Neutrophil (primary cell): Measurements from ENCODE around the gene PPP1R3E.
A peak's percentile ranks its signal among the peaks of the same experiment; 100 is the strongest.

ENCODE experiments used
- H3K27ac ChIP-seq: fragments of 200-600 bp; sonication (generic); 2 replicates; pipeline ENCODE4 v1.5.1; 2016; ENCODE audit warnings: mild to moderate bottlenecking, moderate library complexity
- H3K27me3 ChIP-seq: fragments of 200-600 bp; sonication (generic); 2 replicates; pipeline ENCODE4 v1.6.0; 2016; ENCODE audit warnings: mild to moderate bottlenecking
- H3K36me3 ChIP-seq: fragments of 200-600 bp; sonication (generic); 2 replicates; pipeline ENCODE4 v1.5.1; 2017
- H3K4me1 ChIP-seq, 2 experiments: fragments of 200-600 bp in 1 of 2; sonication (generic) in 1 of 2; 1 replicate in 1 of 2; 2 replicates in 1 of 2; pipeline versions ENCODE4 v1.5.1 to v1.6.1; 2013 to 2016; ENCODE audit warnings: low read depth in 1 of 2, low read length in 1 of 2, mild to moderate bottlenecking in 1 of 2, moderate library complexity in 1 of 2; ENCODE audit not compliant: control insufficient read depth in 1 of 2, insufficient read depth in 1 of 2
- H3K4me3 ChIP-seq, 2 experiments: fragments of 200-600 bp in 1 of 2; sonication (generic) in 1 of 2; 1 replicate in 1 of 2; 2 replicates in 1 of 2; pipeline ENCODE4 v1.5.1; 2013 to 2016; ENCODE audit warnings: low read depth in 1 of 2, low read length in 1 of 2, mild to moderate bottlenecking in 1 of 2, moderate library complexity in 1 of 2
- H3K9me3 ChIP-seq: fragments of 200-600 bp; sonication (generic); 2 replicates; pipeline ENCODE4 v1.5.1; 2016
- TF ChIP-seq, protein P1 (sequence below): fragments of 200-600 bp; sonication (generic); IDR thresholded peaks from 2 replicates; pipeline ENCODE4 v1.5.1; 2016; ENCODE audit warnings: antibody characterized with exemption

The PPP1R3E gene

DNA sequence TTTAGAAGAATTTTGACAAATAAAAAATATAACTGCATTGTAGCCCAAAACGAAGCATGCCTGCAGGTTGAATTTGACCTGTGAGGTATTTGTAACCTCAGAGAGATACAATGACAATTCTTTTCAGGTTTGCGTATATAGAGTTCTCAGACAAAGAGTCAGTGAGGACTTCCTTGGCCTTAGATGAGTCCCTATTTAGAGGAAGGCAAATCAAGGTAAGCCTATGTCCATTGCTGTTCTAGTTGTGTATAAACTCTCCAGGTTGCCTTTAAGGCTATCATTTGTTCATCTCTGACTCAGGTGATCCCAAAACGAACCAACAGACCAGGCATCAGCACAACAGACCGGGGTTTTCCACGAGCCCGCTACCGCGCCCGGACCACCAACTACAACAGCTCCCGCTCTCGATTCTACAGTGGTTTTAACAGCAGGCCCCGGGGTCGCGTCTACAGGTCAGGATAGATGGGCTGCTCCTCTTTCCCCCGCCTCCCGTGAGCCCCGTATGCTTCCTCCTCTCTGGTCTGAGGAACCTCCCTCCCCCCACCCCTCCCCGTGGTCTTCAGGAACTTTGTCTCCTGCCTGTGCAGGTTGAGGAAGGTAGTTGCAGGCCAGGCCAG, 21.3 kb upstream of the PPP1R3E start:
- H3K4me3 ChIP-seq, result no peak overlapping the region
- H3K27me3 ChIP-seq, result no peaks in the 10 kb centered on the region
- peaks cover 24 to 25% of the 10 kb centered on the region in 2 experiments for H3K4me1 ChIP-seq
- no peak overlapping the region for H3K27ac ChIP-seq
- H3K36me3 ChIP-seq, result peaks cover 38% of the 10 kb centered on the region
- H3K9me3 ChIP-seq, result no peaks in the 10 kb centered on the region
- TF ChIP-seq, protein P1, sequence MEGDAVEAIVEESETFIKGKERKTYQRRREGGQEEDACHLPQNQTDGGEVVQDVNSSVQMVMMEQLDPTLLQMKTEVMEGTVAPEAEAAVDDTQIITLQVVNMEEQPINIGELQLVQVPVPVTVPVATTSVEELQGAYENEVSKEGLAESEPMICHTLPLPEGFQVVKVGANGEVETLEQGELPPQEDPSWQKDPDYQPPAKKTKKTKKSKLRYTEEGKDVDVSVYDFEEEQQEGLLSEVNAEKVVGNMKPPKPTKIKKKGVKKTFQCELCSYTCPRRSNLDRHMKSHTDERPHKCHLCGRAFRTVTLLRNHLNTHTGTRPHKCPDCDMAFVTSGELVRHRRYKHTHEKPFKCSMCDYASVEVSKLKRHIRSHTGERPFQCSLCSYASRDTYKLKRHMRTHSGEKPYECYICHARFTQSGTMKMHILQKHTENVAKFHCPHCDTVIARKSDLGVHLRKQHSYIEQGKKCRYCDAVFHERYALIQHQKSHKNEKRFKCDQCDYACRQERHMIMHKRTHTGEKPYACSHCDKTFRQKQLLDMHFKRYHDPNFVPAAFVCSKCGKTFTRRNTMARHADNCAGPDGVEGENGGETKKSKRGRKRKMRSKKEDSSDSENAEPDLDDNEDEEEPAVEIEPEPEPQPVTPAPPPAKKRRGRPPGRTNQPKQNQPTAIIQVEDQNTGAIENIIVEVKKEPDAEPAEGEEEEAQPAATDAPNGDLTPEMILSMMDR, result no peak

DNA sequence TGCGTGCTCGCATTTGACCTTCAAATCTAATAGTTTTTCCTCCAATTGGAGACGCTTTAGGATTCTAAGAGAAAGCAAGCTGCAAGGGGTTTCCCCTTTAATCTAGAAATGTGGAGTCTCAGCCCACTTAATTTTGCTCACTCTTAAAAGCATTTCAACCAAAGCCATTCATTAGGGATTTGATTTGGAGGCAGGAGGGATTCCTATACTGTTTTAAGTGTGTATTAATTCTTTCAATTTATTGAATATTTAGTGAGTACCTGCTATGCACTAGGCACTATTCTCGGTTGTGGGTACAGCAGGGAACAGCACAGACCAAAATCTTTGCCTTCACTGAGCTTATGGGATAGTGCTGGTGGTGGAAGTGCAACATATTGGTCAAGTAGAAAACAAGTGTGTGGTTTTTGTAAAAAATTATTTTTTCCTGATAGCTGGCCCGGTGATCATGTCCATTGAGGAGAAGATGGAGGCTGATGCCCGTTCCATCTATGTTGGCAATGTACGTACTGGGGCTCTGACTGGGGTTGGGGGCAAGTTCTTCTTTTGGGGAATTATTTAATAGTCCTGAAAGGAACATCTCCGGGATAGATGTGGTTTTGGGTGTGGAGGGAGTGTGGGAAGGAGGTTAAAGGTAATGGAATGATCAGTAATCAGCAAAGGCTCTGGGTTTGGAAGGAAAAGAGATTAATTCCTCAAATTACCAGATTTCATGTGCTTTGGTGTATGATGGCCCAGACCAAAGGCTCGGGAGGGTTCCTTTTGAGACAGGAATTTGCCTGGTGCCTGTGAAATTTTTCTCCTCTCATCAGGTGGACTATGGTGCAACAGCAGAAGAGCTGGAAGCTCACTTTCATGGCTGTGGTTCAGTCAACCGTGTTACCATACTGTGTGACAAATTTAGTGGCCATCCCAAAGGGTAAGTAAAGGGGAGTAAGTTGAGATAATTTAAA, 20.2 kb upstream of the PPP1R3E start:
- H3K27me3 ChIP-seq, result no peaks in the 10 kb centered on the region
- TF ChIP-seq, protein P1, result no peak
- no peaks in the 10 kb centered on the region for H3K9me3 ChIP-seq
- H3K27ac ChIP-seq, result peak overlapping the region; percentile 94
- peak overlapping the region; percentile 74 to 97 for H3K4me3 ChIP-seq
- H3K36me3 ChIP-seq, result peaks cover 38% of the 10 kb centered on the region
- H3K4me1 ChIP-seq, result peaks cover 24 to 25% of the 10 kb centered on the region in 2 experiments

DNA sequence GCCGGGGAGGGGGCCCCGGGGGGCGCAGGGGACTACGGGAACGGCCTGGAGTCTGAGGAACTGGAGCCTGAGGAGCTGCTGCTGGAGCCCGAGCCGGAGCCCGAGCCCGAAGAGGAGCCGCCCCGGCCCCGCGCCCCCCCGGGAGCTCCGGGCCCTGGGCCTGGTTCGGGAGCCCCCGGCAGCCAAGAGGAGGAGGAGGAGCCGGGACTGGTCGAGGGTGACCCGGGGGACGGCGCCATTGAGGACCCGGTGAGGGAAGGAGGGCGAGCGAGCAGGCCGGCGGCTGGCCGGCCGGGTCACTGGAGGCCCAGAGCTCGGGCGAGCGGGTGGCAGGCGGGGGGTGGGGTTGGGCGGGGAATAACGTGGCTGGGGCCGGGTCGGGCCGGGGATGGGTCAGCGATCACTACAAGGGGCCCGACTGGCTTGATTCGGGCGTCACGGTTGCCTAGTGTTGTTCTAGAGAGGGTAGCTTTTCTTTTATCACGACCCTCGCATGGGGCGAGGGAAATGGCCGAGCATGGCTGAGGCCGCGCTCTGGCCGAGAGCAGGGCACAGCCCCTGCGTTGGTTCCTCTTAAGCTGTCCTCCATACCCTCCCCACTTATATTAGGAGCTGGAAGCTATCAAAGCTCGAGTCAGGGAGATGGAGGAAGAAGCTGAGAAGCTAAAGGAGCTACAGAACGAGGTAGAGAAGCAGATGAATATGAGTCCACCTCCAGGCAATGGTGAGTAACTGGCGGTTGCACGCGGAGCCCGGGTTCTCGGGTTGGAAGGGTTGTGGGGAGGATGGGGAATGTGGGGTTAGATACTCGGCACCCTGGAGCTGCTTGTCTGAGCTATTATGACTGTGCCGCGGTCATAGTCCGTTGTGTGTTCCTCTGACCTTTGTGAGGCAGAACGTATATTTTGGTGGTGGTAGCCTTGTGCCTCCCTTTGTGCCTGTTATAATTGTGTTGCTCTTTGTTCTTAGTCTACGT, 19.2 kb upstream of the PPP1R3E start:
- peak overlapping the region; percentile 94 for H3K27ac ChIP-seq
- H3K4me1 ChIP-seq, result peaks cover 24 to 25% of the 10 kb centered on the region in 2 experiments
- H3K4me3 ChIP-seq, result peak overlapping the region; percentile 74 to 97
- H3K27me3 ChIP-seq, result no peaks in the 10 kb centered on the region
- peaks cover 38% of the 10 kb centered on the region for H3K36me3 ChIP-seq
- no peaks in the 10 kb centered on the region for H3K9me3 ChIP-seq
- TF ChIP-seq, protein P1, result no peak

DNA sequence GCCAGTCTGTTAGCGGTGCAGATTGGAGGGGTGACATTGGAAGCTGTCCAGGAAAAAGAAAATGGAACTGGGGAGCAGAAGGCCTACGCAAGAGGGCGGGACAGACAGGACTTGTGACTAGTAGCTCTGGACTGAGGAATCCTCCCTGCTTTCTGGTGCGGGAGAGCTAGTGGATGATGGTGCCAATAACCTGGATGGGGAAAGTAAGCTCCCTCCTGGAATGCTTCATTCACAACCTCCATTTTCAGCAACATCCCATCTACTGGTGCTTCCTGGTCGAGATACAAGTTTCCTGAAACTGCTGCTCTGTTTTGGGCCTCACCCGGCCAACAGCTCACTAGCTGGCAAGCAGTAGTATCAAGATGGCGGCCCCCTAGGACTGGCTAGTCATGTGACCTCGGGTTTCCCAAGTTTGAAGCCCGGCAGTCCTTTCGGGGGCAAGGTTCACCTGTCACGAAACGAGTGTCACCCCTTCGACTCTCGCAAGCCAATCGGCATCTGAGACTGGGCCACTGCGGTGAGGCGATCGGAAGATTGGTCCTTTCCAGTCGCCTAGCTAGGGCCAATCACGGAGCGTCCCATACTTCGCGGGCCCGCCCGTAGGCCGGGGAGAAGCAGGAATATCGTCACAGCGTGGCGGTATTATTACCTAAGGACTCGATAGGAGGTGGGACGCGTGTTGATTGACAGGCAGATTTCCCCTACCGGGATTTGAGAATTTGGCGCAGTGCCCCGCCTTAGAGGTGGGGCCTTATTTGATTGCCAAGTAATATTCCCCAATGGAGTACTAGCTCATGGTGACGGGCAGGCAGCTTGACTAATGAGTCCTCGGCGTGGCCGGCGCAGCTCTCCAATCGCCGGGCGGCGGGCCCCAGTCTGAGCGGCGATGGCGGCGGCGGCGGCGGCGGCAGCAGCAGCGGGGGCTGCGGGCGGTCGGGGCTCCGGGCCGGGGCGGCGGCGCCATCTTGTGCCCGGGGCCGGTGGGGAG, 18.2 kb upstream of the PPP1R3E start, which contains the start of gene PABPN1:
Gene PABPN1, plus strand, starts transcription at position 874 of the 988 bp plus-strand sequence. Its CDS starts 13 bp downstream, at position 887.
- TF ChIP-seq, protein P1, result peak; percentile 27
- Histone ChIP-seq H3K9me3 (no peaks in the 10 kb centered on the region), H3K4me3 (peak within 1 kb of the TSS; percentile 74 to 97), H3K36me3 (peaks cover 31% of the 10 kb centered on the region), H3K4me1 (peaks cover 24 to 25% of the 10 kb centered on the region in 2 experiments), H3K27me3 (no peaks in the 10 kb centered on the region), H3K27ac (peak within 1 kb of the TSS; percentile 94)
